Lung microvascular endothelial cell (primary cell): ENCODE data around the gene MAML1. TPM values are rescaled to one million over a fixed set of nuclear protein-coding genes. Genes with fewer than 3 reads are reported as not detected.
A peak's percentile ranks its signal among the peaks of the same experiment; 100 is the strongest.
"Not testable (repeated sequence)": the region's sequence is repeated elsewhere in the genome, so short reads cannot be mapped to it uniquely, and the experiment has no call there.

Experiments used
- DNase-seq, 2 donors: peaks; one replicate each; pipeline versions ENCODE4 v3.0.0 to v3.0.0-alpha.2; 2010; ENCODE audit warnings: low read depth in 2 of 2
- total RNA-seq: library from RNA; depleted of rRNA; stranded (reverse); fragments of >200 nt; gene quantifications from 2 replicates; pipeline ENCODE4 v1.2.1, GENCODE V29; 2014

Gene MAML1
- 5.4 and 6.9 TPM in 2 replicates for total RNA-seq

DNA sequence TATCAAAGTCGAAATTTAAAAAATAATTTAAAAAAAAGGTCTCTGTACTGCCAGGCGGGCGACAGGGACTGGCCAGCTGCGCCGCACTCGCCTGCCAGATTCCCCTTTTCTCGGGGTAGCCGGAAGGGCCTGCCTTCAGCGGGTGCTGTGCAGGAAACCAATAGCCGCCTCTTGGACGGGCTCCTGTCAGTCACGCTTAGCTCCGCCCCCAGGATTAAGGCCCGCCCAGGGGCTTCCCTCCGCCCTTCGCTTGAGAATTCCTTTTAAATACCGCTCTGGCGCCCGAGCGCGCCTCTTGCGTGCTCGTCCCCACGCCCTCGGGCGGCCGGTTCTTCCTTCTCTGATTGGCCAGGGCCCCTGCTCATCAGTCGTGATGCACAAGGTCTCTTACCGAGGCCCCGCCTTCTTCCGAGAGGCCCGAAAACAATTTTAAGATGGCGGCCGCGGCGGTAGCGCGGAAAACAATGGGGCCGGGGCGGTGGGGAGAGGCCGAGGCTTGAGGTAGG, at the start of gene MAML1:
Gene MAML1 (plus strand): TSS at position 411 of the 506 bp plus-strand sequence. CDS start 291 bp downstream, outside the sequence.
- peak; percentile 100 for DNase-seq

GRCh38 chr5:179689212-179689611, 43.4 kb upstream of the MAML1 start:
- DNase-seq = not testable (repeated sequence)

DNA sequence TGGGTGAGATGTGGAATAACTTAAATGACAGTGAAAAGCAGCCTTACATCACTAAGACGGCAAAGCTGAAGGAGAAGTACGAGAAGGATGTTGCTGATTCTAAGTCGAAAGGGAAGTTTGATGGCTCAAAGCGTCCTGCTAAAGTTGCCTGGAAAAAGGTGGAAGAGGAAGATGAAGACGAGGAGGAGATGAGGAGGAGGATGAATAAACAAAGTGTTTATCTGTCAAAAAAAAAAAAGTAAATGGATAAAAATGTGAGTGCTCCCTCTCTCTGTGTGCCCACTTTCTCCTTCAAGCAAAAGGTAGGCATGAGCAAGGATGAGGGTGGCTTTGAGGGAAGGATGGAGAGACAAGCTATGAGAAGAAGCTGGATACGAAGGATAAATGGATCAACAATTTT, 38.1 kb upstream of the MAML1 start:
- no peak for DNase-seq

- DNase-seq = no peak
These were observed 36.0 kb upstream of the MAML1 start for GRCh38 chr5:179696603-179697002.

DNA sequence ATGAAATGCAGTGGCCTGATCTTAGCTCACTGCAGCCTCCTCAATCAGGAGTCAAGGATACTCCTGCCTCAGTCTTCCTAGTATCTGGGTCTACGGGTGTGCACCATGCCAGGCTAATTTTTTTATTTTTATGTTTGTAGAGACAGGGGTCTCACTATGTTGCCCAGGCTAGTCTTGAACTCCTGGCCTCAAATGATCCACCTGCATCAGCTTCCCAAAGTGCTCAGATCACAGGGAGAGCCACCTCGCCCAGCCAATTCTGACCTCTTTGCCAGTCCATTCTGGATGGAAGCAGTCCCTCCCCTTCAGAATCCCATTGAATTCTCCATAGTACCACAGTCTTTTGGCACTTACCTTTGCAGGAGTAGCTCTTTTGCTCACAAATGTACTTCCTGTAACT, 35.5 kb upstream of the MAML1 start:
- DNase-seq = no peak

GRCh38 chr5:179697543-179697942, 35.1 kb upstream of the MAML1 start:
- not testable (repeated sequence) for DNase-seq

DNA sequence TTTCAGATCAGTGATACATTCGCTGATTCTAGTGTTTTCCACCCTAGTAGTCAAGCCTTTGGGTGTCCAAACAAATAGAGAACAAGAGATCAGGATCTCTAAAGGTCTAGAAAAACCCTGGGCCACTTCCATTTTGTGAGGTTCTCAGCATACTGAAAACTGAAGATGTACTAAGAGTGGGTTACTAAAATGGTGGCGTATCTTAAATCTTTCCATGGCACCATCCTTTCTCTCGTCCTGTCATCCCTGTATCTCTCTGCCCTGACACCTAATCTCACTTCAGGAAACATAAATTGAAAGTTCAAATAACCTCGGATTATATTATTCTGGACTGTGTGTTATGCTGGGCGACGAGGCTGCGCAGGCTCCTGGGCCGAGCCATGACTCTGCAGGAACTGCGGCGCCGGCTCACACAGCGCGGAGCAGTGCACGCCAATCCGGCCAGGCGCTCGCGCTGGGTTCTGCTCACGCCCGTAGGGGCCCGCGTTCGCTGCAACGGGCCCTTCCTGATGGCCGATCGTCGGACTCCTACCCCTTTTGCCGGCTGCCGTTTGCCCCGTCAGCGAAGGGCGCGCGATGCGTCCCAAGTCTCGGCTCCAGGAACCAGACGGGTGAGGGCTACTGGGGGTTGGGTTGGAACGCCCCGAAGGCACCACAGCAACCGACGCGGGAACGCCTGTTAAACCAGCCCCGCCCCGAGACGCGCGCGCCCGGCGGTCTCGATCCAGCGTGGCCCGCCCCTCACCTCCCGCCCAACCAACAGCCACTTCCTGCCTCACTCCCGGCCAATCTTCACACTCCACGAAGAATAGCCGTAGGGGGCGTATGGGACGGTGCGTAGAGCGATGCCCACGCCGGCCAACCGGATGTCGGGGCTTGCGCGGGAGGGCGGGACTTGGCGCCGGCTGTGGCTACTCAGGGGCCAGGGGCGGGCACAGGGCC, 34.4 kb upstream of the MAML1 start:
- DNase-seq = peak; percentile 100

- no peak for DNase-seq
These were observed 33.5 kb upstream of the MAML1 start, which contains the start of gene CANX for GRCh38 chr5:179698935-179699615. Gene CANX (plus strand): TSS chr5:179698967. CDS start chr5:179705682, 6,715 bp downstream.

DNA sequence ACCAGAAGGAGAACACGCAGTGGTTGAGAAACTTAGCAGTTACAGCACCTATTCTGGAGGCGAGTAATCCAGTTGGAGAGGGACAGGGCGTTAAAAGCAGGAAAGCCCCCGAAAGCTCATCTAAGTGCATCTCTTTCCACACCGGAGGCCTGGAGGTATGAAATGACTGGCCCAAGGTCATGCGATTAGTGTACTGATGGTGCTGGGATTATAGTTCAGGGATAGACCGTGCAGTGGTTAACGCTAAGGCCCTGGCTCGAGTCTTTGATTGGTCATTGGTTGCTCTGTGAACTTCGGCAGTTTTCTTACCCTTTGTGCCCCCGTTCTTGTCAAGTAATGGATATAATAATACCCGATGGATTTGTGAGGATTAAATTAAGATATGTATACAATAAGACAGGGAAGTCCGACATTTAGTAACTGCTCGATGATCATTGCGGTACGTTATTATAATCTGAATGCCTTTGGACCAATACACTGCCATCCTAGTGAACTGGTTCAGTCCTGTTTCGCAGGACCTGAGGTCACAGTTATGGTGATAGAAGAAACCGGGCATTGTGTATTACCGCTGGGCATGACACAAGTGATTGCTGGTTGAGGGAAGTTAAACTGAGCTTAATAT, 32.9 kb upstream of the MAML1 start:
- DNase-seq = peak; percentile 64 to 66

DNA sequence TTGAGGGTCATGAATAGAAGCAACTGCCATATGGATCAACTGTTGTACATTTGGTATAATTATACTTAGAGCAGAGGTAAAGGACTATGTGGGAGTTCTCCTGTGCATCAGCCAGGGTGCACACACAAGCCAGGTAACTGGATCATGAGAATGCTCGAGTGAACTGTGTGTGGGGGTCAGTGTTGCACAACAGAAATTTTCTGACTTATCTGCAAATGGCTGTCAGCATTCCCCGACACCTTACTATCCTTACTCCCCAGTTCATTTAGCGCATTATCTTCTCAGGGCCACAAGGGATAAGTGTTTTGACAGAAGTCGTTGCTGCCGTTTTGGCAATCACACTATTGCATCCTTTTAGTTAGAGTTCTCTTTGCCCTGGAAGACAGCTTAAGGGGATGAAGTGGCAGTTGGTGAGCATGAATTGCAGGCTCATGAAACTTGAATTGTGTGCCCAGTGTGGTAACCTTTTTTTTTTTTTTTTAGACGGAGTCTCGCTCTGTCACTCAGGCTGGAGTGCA, 32.2 kb upstream of the MAML1 start:
- DNase-seq = peak; percentile 12 to 28

DNA sequence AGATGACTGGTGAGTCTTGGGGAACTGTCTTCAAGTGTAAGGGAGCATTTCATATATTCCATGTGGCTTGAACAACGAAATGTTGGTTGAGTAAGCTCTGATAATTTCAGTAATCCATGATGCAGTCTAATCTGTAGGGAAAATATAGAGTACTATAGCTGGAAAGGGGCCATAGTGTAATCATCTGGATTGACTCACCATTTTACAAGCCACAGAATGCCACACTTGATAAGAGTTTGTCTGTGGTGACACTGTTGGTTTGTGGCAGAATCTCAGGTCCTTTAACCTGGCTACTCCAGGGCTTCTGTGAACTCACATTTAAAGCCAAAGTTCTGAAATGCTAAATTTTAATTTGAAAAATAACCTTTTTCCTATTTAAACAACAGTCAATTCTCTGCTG, 16.3 kb upstream of the MAML1 start:
- DNase-seq = no peak

DNA sequence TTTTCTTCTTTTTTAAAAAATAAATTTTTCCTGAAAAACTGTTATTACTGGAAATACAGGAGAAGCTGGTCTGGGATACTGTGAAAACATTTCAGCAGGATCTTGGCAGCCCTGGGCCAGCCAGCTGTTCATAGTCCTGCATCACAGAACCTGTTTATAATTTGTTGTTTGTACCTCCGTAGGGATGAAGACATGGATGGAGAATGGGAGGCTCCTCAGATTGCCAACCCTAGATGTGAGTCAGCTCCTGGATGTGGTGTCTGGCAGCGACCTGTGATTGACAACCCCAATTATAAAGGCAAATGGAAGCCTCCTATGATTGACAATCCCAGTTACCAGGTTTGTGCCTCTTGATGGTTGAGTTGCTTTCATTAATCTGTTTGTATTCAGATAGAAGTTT, 12.4 kb upstream of the MAML1 start:
- DNase-seq = peak in 1 of 2 donors; percentile 8

GRCh38 chr5:179724163-179724562, 8.5 kb upstream of the MAML1 start:
- no peak for DNase-seq

- DNase-seq = no peak
These were observed 5.5 kb upstream of the MAML1 start for GRCh38 chr5:179727106-179727505.

- no peak for DNase-seq
These were observed 3.3 kb upstream of the MAML1 start for GRCh38 chr5:179729303-179729702.

- DNase-seq = no peak
These were observed 2.9 kb upstream of the MAML1 start for GRCh38 chr5:179729727-179730126.

GRCh38 chr5:179730356-179730755, 2.3 kb upstream of the MAML1 start:
- DNase-seq = no peak

GRCh38 chr5:179730852-179731251, 1.8 kb upstream of the MAML1 start:
- DNase-seq = peak in 1 of 2 donors; percentile 13

GRCh38 chr5:179731791-179732411, 721 bp upstream of the MAML1 start:
- peak; percentile 78 to 81 for DNase-seq

- peak; percentile 51 to 63 for DNase-seq
These were observed 523 bp downstream of the MAML1 start for GRCh38 chr5:179732918-179733771.
